Measurements from ENCODE around the gene ENTPD5. TPM values are rescaled to one million over a fixed set of nuclear protein-coding genes. Genes with fewer than 3 reads are reported as not detected.
A peak's percentile ranks its signal among the peaks of the same experiment; 100 is the strongest.

ENTPD5 gene
- total RNA-seq, 6 experiments from 2014 or later = 96.6 to 334 (median 150) TPM

GRCh38 chr14:74062809-74063150 is 43.7 kb upstream of the ENTPD5 start:
- peaks cover 0 to 8% (median 0%) of the 10 kb centered on the region in 4 donors for H3K4me1 ChIP-seq
- intact Hi-C loops (cut with DNase I) = no loop called here
- no peaks in the 10 kb centered on the region for H3K9me3 ChIP-seq
- peaks cover 0 to 99% (median 49%) of the 10 kb centered on the region in 4 donors for H3K36me3 ChIP-seq
- H3K4me3 ChIP-seq = no peak overlapping the region
- 70% methylated on average over 2 of the region's 2 CpGs for WGBS (ENCODE audit: insufficient coverage, low coverage, low lambda C conversion rate, missing lambda C conversion rate)
- no peak for DNase-seq
- peak overlapping the region in 1 of 3 donors; percentile 4 for H3K27ac ChIP-seq
- H3K27me3 ChIP-seq = no peaks in the 10 kb centered on the region
- peak; percentile 42 to 93 (median 80) for ATAC-seq
- TF ChIP-seq POLR2A (IDR thresholded peaks at IDR 0.05) = no peak
- TF ChIP-seq CTCF (IDR thresholded peaks at IDR 0.05) = no peak

DNA sequence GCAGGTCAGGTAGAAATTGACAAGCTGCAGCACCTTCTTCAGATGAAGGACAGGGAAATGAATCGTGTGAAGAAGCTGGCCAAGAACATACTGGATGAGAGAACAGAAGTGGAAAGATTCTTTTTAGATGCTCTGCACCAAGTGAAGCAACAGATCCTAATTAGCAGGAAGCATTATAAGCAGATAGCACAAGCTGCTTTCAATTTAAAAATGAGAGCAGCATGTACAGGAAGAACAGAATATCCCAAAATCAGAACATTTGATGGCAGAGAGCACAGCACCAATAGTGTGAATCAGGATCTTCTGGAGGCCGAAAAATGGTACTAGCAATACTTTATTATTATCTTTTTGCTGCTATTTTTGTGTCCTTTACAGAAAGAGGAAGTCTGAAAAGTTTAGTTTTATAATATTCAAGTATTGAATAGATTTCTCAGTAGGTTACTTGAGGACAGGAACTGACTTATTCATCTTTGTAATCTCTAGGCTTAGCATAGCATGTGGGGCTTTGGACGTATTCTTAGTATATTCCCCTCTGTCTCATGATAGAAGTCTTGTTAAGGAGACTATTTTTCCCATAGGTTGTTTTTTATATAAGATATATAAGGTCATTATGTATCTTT is 30.9 kb upstream of the ENTPD5 start:
- WGBS (ENCODE audit: insufficient coverage, low coverage, low lambda C conversion rate, missing lambda C conversion rate) = 41% methylated on average over 3 of the region's 3 CpGs
- Histone ChIP-seq H3K27me3 (no peaks in the 10 kb centered on the region), H3K4me1 (no peaks in the 10 kb centered on the region), H3K36me3 (no peaks in the 10 kb centered on the region), H3K9me3 (no peaks in the 10 kb centered on the region), H3K4me3 (no peak overlapping the region), H3K27ac (no peak overlapping the region)
- intact Hi-C loops (cut with DNase I) = no loop called here
- no peak for TF ChIP-seq CTCF (IDR thresholded peaks at IDR 0.05)
- no peak for TF ChIP-seq POLR2A (IDR thresholded peaks at IDR 0.05)
- no peak for ATAC-seq
- DNase-seq = no peak

DNA sequence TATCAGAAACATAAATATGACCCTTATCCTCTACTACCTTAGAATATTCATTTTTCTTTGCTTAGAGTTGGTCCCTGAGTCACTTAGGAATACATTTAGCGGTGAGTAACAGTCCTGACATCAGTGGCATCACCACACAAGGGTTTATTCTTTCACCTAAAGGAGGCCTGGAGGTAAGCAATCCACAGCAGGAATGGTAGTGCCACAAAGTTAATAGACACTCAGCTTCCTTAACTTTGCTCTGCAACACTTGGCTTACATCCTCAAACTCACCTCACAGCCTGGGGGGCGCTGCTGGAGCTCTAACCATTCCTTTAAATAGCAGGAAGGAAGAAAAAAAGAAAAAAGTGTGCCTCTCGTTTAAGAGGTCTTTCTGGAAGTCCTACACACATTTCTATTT is 29.2 kb upstream of the ENTPD5 start:
- Histone ChIP-seq H3K36me3 (no peaks in the 10 kb centered on the region), H3K27me3 (no peaks in the 10 kb centered on the region), H3K4me1 (no peaks in the 10 kb centered on the region), H3K9me3 (no peaks in the 10 kb centered on the region), H3K27ac (no peak overlapping the region), H3K4me3 (no peak overlapping the region)
- TF ChIP-seq CTCF (IDR thresholded peaks at IDR 0.05) = no peak
- TF ChIP-seq POLR2A (IDR thresholded peaks at IDR 0.05) = no peak
- DNase-seq (no peak), ATAC-seq (no peak)
- 64% methylated on average over 2 of the region's 3 CpGs for WGBS (ENCODE audit: insufficient coverage, low coverage, low lambda C conversion rate, missing lambda C conversion rate)
- intact Hi-C loops (cut with DNase I) = no loop called here

GRCh38 chr14:74045522-74045921 is 26.4 kb upstream of the ENTPD5 start:
- no peaks in the 10 kb centered on the region for H3K9me3 ChIP-seq
- no peak overlapping the region for H3K4me3 ChIP-seq
- TF ChIP-seq CTCF (IDR thresholded peaks at IDR 0.05) (no peak), POLR2A (IDR thresholded peaks at IDR 0.05) (no peak)
- H3K27ac ChIP-seq = no peak overlapping the region
- H3K4me1 ChIP-seq = no peaks in the 10 kb centered on the region
- ATAC-seq = no peak
- WGBS (ENCODE audit: insufficient coverage, low coverage, low lambda C conversion rate, missing lambda C conversion rate) = 93% methylated on average over 3 of the region's 4 CpGs
- no peaks in the 10 kb centered on the region for H3K27me3 ChIP-seq
- no peak for DNase-seq
- intact Hi-C loops (cut with DNase I) = no loop called here
- no peaks in the 10 kb centered on the region for H3K36me3 ChIP-seq

DNA sequence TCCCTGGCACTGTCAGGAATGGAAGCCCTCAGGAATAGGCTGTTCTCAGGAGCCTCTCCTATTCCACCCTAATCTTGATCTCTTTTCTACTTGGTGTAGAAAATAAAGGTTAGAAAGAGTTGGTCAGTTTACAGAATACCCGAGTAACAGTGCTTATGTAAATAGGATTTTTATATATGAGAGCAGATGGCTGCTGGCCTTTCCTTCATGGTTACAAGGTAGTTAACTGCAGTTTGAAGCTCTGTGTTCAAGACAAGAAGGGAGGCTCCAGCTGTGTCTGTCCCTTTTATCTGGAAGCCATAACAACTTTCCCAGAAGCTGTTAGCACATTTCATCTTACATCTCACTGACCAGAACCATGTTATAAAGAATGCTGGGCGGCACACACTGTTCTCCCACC is 23.2 kb upstream of the ENTPD5 start:
- H3K27ac ChIP-seq = no peak overlapping the region
- TF ChIP-seq POLR2A (IDR thresholded peaks at IDR 0.05) = no peak
- ATAC-seq = no peak
- H3K9me3 ChIP-seq = no peaks in the 10 kb centered on the region
- WGBS (ENCODE audit: insufficient coverage, low coverage, low lambda C conversion rate, missing lambda C conversion rate) = 25% methylated on average over 2 of the region's 2 CpGs
- H3K4me1 ChIP-seq = no peaks in the 10 kb centered on the region
- no peaks in the 10 kb centered on the region for H3K36me3 ChIP-seq
- H3K4me3 ChIP-seq = no peak overlapping the region
- no peak for DNase-seq
- intact Hi-C loops (cut with DNase I) = no loop called here
- H3K27me3 ChIP-seq = no peaks in the 10 kb centered on the region

Data from right lobe of liver (tissue), 6 donors.